NCI-H187 (cell line): ENCODE data around the gene ADAM10.
"Not testable (repeated sequence)": the region's sequence is repeated elsewhere in the genome, so short reads cannot be mapped to it uniquely, and the experiment has no call there.

Experiments
- DNase-seq, 2 experiments: peaks; one replicate each; lab custom pipeline; 2025; lab: John Stamatoyannopoulos, UW

The ADAM10 gene

DNA sequence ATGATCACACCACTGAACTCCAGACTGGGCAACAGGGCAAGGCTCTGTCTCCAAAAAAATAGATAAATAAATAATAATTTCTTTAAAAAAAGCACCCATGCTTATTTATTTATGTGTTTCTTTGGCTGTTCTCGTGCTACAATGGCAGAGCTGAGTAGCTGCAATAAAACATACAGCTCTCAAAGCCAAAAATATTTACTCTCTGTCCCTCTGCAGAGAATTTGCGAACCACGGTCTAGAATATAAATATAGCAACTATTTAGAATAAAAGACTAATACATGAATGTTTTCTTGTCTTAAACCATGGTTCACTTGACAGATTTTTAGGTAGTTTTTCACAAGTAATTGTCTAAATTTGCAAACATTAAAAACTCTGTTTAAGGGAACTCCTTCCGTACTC lies 72.7 kb downstream of the ADAM10 start:
- DNase-seq: no peak

DNA sequence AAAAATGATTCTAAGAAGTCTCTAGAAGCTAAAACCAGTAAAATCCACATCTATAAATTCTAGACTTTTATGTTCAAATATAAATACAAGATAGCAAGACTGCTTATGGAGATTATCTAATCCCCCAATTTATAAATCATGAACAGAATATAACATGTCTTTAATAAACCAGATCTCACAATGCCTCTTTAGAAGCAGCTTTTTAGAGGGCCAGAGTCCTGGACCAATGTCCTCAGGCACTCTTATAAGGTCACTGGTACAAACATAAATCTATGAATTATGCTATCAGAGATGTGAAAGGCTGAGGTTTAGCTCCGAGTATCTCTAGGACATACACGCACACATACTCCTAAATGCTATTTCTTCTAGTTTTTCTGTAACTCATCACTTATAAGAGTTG lies 78.3 kb downstream of the ADAM10 start:
- no peak for DNase-seq

DNA sequence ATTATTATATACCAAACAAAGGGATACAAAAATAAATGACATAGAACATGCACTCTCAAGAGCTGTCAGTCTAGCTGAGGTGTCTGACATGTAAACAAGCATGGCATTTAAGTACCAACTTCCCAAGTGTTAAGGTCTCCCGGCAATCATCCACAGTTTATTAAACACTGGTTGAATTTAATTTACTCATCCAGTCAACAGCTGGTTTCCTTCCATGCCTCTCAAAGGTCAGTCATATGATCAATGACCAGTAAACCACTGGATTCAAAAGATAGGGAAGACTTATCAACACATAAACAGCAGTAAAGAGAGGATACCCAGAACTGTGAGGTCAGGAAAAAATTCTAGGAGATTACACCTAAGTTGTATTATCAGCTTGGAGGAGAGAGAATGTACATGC lies 80.4 kb downstream of the ADAM10 start:
- no peak for DNase-seq

DNA sequence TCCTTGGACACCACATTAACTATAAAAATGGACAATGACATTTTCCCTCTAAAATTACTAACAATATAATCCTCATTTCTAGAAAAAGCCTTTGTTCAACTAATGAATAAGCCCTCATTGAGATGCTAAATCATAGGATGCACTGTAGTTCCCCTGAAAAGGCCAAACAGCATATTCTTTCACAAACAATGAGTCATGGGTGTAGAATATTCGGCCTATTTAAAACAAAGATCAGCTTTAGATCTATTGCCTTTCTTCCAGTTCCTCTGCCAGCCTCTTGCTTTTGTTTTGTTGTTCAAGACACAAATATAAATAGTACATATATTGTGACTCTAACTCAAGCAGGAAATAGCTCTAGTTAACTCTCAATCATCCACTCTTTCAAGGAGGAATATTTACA lies 82.5 kb downstream of the ADAM10 start:
- no peak for DNase-seq

DNA sequence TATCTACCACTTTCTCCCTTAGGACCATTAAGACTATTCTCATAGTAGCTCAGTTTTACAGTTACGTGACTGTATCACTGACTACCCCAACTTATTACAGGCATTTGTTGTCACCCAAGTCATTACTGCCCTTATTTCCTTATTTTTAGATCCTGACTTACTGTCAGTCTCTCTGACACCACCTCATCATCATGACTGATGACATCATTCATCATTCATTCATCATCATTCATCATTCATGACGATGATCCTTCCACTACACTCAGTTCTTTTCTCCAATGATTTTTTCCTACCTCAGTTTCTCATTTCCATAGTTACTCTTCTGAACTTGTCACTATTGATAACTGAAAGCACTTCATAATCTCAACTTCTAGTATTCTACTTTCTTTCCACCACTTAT lies 83.8 kb downstream of the ADAM10 start:
- DNase-seq: no peak

DNA sequence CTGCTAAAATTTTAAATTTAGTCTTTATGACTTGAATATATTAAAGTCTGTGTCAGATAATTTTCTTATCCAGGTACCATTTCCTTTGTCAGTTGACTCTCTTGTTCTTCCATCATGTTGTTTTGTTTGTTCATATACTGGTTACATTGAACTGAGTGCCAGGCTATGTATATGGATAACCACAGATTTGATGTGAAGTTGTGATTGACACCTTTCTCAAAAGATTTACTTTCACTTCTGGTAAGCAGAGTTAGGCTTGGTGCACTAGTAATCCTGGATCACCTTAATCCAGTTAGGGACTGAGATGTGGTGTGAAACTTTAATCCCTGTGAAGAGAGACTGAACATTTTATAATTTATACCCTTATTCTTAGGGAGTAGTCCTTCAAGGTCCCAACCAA lies 99.4 kb downstream of the ADAM10 start:
- DNase-seq: no peak

- no peak for DNase-seq
These were observed 100.3 kb downstream of the ADAM10 start for GRCh38 chr15:58649175-58649574.

DNA sequence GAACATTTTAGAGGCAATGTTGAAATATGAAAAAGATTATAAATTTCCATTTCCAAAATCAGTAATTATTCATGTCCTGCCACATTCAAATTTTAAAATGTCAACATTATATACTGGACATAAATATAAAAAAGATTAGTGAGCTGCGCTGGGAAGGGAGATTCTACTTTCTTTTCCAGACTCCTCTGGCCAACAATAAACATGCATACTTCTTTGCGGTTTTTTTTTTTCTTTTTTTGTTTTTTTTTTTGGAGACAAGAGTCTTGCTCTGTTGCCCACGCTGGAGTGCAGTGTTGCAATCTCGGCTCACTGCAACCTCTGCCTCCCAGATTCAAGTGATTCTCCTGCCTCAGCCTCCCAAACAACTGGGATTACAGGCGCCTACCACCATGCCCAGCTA lies 105.5 kb downstream of the ADAM10 start:
- DNase-seq: no peak

- no peak for DNase-seq
These were observed 107.8 kb downstream of the ADAM10 start for GRCh38 chr15:58641660-58642059.

DNA sequence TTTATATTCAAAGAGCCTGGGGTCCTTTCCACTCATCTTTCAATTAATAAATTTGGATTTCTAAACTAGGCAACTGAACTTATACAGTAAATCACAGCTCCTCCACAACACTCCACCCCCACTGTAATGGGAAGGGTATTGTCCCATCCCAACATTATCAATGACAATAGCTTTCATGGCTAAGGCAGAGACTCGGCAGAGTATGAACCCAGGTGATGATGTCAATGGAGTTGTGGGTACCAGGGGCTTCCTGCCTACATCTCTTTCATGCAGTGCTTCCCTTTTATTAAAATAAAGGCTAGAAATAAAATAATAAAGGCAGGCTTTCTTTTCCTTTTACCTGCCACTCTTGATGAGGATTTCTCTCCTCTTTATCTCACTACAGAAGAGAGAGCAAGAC lies 109.5 kb downstream of the ADAM10 start:
- no peak for DNase-seq

- DNase-seq: no peak
These were observed 110.3 kb downstream of the ADAM10 start for GRCh38 chr15:58639002-58639756.

GRCh38 chr15:58632789-58633188 lies 116.7 kb downstream of the ADAM10 start:
- no peak for DNase-seq

DNA sequence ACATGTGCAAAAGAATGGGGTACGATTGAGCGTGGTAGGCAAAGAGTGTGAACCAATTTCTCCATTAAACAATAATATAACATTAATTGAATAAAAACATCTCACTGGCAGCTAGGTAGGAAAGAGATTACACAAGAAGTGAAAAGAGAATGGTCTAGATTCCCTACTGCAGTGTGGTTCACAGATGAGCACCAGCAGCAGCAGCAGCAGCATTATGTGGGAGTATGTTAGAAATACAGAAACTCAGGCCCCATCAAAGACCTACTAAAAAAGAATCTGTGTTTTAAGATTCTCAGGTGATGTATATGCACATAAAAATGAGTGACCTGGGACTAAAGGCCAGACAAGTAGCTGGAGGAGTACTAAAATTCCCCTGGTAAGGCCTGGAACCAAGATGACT lies 118.2 kb downstream of the ADAM10 start:
- DNase-seq: no peak

GRCh38 chr15:58629625-58630024 lies 119.9 kb downstream of the ADAM10 start:
- no peak for DNase-seq

GRCh38 chr15:58628206-58628947 lies 121.1 kb downstream of the ADAM10 start:
- no peak for DNase-seq

GRCh38 chr15:58627701-58628100 lies 121.8 kb downstream of the ADAM10 start:
- DNase-seq: no peak

DNA sequence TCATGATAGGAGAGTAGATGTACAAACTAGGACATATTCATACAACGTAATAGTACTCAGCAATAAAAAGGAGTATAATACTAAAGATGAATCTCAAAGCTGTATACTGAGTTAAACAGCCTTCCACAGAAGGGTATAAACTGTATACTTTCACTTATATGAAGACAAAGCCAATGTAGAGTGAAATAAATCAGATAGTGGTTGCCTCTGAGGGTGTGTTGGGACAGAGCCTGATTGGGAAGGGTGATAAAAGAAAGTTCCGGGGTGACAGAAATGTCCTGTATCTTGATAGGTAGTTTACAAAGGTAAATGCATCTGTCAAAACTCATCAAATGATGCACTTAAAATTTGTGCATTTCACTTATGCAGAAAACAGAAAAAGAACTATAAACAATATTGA lies 122.5 kb downstream of the ADAM10 start:
- no peak for DNase-seq

GRCh38 chr15:58626378-58626777 lies 123.1 kb downstream of the ADAM10 start:
- DNase-seq: no peak

DNA sequence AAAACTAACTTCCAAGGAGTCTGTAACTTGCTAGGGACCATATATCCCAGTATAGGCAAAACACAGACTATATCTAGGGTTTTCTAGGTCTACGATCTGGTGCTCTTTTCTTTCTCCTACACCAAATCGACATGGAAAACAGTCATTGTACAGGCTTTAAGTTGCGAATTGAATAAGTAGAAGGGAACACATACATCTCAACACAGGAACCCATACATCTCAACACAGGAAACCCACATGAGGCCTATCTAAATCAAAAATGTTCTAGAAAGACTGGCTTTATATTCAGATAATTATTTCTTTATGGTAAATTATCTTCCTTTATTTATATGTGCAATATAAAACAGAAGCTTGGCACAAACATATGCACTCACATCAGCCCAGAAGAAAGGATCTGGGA lies 126.6 kb downstream of the ADAM10 start:
- DNase-seq: no peak

DNA sequence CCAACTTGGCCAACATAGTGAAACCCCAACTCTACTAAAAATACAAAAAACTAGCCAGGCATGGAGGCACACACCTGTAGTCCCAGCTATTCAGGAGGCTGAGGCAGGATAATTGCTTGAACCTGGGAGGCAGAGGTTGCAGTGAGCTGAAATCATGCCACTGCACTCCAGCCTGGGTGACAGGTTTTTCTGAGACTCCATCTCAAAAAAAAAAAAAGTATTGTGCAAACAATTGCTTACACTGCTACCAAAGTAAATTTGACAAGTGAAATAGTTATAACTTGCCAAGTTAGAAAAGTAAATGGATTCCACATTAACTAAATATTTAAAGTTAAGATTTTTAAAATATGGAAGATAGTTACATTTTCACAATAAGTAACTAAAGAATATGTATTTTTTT lies 129.2 kb downstream of the ADAM10 start:
- DNase-seq: not testable (repeated sequence)

DNA sequence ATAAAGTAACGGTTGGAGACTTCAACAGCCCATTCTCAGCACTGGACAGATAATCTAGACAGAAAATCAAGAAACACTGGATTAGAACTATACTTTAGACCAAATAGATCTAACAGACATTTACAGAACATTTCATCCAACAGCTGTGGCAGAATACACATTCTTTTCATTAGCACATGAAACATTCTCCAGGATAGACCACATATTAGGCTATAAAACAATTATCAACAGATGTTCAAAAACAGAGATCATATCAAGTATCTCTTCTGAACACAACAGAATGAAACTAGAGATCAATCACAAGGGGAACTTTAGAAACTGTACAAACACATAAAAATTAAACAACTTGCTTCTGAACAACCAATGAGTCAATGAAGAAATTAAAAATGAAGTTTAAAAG lies 133.3 kb downstream of the ADAM10 start:
- no peak for DNase-seq

DNA sequence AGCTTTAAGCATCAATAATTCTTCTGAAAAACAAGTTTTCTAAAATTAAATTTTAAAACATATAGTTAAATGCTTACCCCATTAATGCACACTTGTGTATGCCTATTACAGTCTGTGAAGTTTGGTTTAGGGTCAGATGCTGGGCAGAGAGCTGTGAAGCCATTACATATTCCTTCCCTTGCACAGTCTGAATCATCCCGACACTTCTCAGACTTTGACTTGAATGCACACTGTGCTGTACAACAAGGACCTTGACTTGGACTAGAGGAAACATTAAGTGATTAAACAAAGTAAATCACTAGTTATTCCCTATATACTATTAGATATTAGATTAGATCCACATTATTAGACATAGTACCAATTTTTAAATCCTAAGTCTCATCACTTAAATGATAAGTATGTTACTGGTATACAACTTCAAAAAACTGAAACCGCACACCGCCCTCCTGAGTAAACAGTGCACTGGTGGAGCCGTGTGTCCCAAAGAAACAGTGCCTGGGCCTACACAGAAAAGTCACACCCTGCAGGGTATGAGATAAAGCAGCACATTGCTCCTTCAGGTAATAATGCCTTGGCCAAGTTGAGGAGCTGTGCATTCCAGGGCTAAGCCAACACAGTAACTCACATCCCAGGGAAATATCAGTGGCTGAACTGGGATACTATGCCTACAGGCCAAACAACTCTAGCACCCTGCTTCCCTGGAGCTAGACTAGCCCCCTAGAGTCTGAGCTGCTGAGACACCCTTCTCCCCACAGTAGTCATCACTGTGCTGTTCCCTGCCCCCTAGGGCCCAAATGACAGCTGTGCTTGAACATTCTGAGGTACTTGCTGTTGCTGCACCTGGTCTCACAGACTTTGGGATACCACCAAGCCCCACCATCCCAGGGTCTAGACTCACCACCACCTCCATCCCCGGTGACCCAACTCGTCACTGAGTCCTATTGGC lies 137.5 kb downstream of the ADAM10 start:
- DNase-seq: no peak

DNA sequence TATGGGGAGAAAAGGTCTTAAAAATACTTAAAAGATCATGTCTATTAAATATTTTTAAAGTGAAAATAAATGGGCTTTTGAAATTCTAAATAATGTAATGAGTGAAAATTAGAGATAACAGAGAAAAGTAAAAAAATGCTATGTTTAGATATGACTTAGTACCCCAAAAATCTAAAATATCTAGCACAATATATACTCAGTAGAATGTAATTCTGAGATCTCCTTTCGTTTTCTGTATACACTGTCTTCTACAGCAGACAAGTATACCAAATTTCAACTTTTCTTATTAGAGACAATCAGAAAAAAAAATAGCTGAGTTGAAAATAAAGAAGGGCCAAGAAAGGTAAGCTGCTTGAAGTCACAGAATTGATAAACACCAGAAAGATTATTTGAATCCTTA lies 140.8 kb downstream of the ADAM10 start:
- no peak for DNase-seq
